Colonic mucosa (tissue), 4 donors: Measurements from ENCODE around the gene PRPF19. TPM values are rescaled to one million over a fixed set of nuclear protein-coding genes. Genes with fewer than 3 reads are reported as not detected.

Experiments
- DNase-seq: peaks from one replicate; pipeline ENCODE4 v3.0.0-alpha.2; 2020
- H3K27ac ChIP-seq: fragments of 200-600 bp; one replicate; pipeline ENCODE4 v1.8.0; 2021
- H3K27me3 ChIP-seq: fragments of 200-600 bp; one replicate; pipeline ENCODE4 v1.8.0; 2021
- H3K36me3 ChIP-seq: fragments of 200-600 bp; one replicate; pipeline ENCODE4 v1.8.0; 2021
- H3K4me1 ChIP-seq: fragments of 200-600 bp; one replicate; pipeline ENCODE4 v1.8.0; 2021; ENCODE audit warnings: mild to moderate bottlenecking
- H3K4me3 ChIP-seq: fragments of 200-600 bp; one replicate; pipeline ENCODE4 v1.8.0; 2021
- H3K9ac ChIP-seq, 2 donors: one replicate each; pipeline ENCODE4 v1.7.0; 2013; ENCODE audit warnings: control low read depth in 2 of 2, low read depth in 2 of 2, low read length in 2 of 2
- H3K9me3 ChIP-seq: fragments of 200-600 bp; one replicate; pipeline ENCODE4 v1.8.0; 2021
- intact Hi-C: fragments of 100-400 bp; cut with DNase I; formaldehyde crosslinking; loops from one replicate; pipeline ENCODE4 v1.14.1; 2022
- total RNA-seq, 2 donors: library from RNA; stranded (reverse); fragmentation: NEBNext Ultra II Directional in 1 of 2; extraction: Animal tissue kit (Norgen Biotek cat#: 25700) in 1 of 2; gene quantifications; one replicate each; pipeline ENCODE4 v1.2.1, GENCODE V29; 2021
- TF ChIP-seq, protein P1 (sequence below): fragments of 200-600 bp; IDR thresholded peaks from one replicate; pipeline ENCODE4 v1.8.0; 2022; ENCODE audit warnings: antibody characterized with exemption, mild to moderate bottlenecking
- donor health status: healthy.
- donor health status: DM: no; HTN: no; CAD: no.
- donor health status: DM: no; HTN: no; CAD: no.

PRPF19 gene
- total RNA-seq, 2 donors from 2014 or later: 59.3 to 172 TPM

DNA sequence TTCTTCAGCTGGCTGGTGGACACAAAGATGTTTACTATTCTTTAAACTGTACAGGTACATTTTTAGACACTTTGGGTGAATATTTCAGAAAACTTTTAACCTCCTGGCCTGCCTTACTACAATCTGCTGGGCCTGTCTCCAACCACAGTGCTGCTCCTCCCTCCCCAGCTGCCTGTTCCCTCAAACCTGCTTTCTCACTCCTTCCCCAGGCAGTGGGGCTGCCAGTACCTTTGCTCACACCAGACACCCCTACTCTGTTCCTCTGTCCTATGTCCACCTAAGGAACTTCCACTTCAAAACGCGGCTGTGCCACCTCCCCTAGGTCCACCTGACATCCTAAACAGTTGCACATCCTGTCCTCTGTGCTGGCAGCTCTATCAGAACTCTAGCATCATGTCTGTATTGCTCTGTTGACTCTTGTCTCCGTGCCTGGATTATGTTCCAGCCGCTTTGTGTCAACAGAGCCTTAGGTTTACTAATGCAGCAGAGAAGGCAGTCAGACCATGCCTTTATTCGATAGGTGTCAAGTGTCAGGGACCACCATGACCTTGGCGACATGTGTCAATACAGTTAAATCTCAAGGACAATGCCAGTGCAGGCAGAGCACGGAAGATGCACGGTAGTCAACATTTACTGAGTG lies 25.6 kb downstream of the PRPF19 start:
- TF ChIP-seq, protein P1, sequence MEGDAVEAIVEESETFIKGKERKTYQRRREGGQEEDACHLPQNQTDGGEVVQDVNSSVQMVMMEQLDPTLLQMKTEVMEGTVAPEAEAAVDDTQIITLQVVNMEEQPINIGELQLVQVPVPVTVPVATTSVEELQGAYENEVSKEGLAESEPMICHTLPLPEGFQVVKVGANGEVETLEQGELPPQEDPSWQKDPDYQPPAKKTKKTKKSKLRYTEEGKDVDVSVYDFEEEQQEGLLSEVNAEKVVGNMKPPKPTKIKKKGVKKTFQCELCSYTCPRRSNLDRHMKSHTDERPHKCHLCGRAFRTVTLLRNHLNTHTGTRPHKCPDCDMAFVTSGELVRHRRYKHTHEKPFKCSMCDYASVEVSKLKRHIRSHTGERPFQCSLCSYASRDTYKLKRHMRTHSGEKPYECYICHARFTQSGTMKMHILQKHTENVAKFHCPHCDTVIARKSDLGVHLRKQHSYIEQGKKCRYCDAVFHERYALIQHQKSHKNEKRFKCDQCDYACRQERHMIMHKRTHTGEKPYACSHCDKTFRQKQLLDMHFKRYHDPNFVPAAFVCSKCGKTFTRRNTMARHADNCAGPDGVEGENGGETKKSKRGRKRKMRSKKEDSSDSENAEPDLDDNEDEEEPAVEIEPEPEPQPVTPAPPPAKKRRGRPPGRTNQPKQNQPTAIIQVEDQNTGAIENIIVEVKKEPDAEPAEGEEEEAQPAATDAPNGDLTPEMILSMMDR: no peak
- Histone ChIP-seq H3K4me3 (no peak overlapping the region), H3K4me1 (no peaks in the 10 kb centered on the region), H3K27me3 (no peaks in the 10 kb centered on the region), H3K9ac (no peak overlapping the region), H3K9me3 (no peaks in the 10 kb centered on the region), H3K27ac (no peak overlapping the region), H3K36me3 (no peaks in the 10 kb centered on the region)
- DNase-seq: no peak
- intact Hi-C loops: no loop called here

DNA sequence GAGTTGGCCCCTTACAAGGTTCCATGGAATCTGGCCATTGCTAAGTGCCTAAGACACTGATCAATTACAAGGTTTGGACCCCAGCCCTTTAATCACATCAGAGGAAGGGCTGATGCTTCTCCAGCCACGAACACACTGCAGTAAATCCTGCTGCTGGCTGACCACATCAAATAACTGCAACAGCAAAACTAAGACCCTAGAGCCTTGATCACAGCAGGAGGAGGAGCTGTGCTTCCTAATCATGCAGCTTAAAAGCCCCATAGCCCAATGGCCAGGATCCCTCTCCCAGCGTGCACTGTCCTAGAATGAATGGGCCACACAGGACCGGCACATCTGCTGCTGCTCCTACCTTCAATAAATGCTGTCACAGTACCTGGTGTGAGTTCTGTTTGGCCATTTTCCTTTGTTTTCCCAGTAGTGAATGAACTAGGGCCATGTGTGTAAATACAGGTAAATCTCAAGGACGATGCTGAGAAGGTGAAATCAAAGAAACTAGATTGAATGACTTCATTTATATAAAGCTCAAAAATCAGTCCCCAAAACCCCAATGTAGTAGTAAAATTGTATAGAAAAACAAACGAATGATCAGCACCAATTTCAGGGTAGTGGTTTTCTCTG lies 26.3 kb downstream of the PRPF19 start:
- H3K27ac ChIP-seq: no peak overlapping the region
- no peaks in the 10 kb centered on the region for H3K36me3 ChIP-seq
- intact Hi-C loops: no loop called here
- no peaks in the 10 kb centered on the region for H3K9me3 ChIP-seq
- DNase-seq: no peak
- no peaks in the 10 kb centered on the region for H3K27me3 ChIP-seq
- TF ChIP-seq, protein P1: no peak
- no peak overlapping the region for H3K4me3 ChIP-seq
- H3K9ac ChIP-seq: no peak overlapping the region
- no peaks in the 10 kb centered on the region for H3K4me1 ChIP-seq

DNA sequence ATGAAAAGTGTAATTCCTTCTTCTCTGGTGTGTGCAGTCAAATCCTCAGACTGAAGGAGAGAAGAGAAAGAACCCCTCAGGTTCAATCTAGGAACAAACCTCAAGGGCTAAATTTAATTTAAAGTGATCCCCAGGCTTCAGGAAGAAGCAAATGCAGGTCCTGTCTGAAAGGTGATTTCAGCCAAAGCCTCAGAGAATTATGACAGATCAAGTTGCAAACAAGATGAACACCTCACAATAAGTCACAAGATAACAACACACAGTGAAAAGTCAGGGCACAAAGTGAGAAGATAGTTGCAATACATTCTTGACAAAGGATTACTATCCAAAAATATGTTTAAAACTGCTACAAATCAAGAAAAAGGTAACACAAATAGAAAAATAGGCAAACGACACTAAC lies 27.3 kb downstream of the PRPF19 start:
- H3K9ac ChIP-seq: no peak overlapping the region

DNA sequence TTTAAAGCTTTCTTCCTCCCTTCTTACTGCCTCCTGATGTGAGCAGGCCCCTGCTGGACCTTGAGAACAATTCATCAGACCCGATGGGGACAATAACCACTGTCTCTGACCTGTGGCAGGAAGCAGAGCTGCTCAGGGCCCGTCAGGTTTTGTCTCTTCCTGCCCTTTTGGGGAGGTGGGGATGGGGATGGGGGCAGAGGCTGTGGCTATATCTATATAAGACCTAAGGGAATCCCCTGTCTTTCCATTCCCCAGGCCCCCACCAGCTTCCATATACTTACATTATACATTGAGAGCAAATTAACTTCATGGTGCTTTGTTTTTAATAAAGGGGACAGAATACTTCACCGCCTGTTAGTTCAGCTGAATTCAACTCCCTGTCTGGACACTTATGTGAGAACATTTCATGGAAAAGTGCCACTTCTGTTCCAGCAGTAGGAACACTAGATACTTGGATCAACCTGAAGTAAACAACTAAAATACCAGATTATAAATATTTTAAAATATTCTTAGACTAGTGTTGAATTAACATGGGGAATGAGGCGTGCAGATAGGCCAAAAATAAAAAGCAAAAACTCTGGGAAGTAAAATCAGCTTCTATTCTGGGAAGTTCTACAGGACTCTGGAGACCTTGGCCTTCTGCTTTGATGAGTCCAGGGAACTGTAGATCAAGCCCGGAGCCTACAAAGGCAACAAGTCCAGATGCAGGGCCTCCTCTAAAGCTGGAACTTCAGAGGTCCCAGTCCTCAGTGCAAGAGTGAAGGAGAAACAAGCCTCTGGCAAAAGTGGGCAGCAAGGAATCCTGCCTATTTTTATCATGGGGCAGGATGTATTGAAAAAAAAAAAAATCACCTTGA lies 27.9 kb downstream of the PRPF19 start:
- Histone ChIP-seq H3K4me1 (no peaks in the 10 kb centered on the region), H3K27ac (no peak overlapping the region)
- DNase-seq: no peak

More for the DNA sequence above, 27.3 kb downstream of the PRPF19 start:
- Histone ChIP-seq H3K27ac (no peak overlapping the region), H3K27me3 (no peaks in the 10 kb centered on the region), H3K4me1 (no peaks in the 10 kb centered on the region), H3K4me3 (no peak overlapping the region), H3K9me3 (no peaks in the 10 kb centered on the region), H3K36me3 (no peaks in the 10 kb centered on the region)
- intact Hi-C loops: no loop called here
- TF ChIP-seq, protein P1: no peak
- DNase-seq: no peak

DNA sequence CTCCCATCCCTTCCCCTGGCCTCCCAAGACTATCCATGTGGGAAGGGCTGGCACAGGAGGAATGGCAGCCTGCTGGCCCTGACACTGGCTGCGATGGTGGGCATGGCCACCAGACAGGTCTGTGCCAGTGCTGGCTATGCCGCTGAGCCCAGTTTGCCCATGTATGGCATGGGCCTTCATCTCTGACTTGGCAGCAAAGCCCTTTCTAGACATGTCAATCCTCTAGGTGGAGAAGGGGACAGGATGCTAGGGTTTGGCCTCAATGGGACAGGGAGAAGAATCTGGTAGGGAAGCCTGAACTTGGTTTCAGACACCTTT lies 30.3 kb downstream of the PRPF19 start:
- Histone ChIP-seq H3K27ac (no peak overlapping the region), H3K36me3 (no peaks in the 10 kb centered on the region), H3K4me1 (no peaks in the 10 kb centered on the region), H3K27me3 (no peaks in the 10 kb centered on the region), H3K9ac (no peak overlapping the region), H3K9me3 (no peaks in the 10 kb centered on the region), H3K4me3 (no peak overlapping the region)
- TF ChIP-seq, protein P1: no peak
- DNase-seq: no peak
- intact Hi-C loops: no loop called here

More for the DNA sequence above, 27.9 kb downstream of the PRPF19 start:
- TF ChIP-seq, protein P1: no peak
- H3K27me3 ChIP-seq: no peaks in the 10 kb centered on the region
- no peak overlapping the region for H3K9ac ChIP-seq
- no peak overlapping the region for H3K4me3 ChIP-seq
- H3K9me3 ChIP-seq: no peaks in the 10 kb centered on the region
- intact Hi-C loops: no loop called here
- no peaks in the 10 kb centered on the region for H3K36me3 ChIP-seq
